Epidermal melanocyte (primary cell): ENCODE results near the gene PEX14.

Experiments
- DNase-seq: peaks from one replicate; pipeline ENCODE4 v3.0.0; 2011; ENCODE audit warnings: low spot score; ENCODE audit not compliant: insufficient read length

PEX14 gene

DNA sequence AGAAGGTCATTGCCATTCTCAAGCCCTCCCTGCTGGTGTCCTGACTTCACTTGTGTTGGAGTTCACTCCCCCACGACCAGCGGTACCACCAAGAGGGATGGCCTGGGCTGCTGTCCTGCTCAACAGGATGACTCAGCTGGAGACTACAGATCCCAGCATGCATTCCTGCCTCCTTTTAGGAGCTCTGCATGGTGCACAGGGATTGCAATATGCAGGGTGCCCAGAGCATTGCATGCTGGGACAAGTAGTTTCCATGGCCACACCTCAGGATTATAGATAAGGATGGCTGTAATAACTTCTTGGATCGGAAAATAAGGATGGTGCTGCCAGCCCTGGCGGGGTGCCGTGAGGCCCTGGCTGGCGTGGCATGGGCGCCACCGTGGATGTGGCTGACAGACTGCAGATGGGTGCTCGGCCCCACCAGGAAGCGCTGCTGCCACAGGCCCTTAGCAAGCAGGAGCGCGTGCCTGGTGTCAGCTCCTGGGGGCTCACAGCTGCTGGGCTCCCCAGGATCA is 171.7 kb downstream of the PEX14 start:
- no peak for DNase-seq

DNA sequence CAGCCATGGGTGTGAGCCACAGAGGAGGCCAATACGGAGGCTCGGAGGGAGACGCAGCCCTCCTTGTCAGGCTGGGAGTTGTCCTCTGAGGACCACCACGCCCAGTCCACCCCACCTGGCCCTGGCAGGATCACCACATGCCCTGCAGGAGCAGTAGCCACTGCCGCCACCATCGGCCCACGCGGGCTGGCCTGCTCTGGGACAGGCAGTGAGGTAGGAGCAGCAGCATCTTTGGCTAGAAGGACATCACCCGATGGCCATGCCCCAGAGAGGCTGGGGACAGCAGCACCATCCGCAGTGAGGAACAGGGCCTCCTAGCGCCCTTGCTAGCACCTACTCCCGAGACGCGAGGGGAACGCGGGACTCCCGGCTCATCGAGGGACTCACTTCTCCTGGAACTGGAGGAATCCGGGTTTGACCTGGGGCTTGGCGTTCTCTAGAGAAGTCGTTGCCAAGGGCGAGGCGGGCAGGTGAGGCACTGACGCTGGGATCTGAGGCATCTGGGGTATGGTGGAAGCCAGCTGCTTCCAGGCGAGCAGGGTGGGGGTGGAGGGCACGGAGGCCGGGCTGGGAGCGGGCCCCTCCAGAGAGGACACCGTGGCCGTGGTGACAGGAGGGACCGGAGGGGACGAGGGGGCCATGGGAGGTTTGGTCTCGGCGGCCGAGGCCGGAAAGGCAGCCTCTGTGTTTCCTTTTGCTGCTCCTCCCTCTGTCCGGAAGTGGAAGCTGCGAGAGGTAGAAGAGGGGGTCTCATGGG is 172.8 kb downstream of the PEX14 start:
- no peak for DNase-seq

DNA sequence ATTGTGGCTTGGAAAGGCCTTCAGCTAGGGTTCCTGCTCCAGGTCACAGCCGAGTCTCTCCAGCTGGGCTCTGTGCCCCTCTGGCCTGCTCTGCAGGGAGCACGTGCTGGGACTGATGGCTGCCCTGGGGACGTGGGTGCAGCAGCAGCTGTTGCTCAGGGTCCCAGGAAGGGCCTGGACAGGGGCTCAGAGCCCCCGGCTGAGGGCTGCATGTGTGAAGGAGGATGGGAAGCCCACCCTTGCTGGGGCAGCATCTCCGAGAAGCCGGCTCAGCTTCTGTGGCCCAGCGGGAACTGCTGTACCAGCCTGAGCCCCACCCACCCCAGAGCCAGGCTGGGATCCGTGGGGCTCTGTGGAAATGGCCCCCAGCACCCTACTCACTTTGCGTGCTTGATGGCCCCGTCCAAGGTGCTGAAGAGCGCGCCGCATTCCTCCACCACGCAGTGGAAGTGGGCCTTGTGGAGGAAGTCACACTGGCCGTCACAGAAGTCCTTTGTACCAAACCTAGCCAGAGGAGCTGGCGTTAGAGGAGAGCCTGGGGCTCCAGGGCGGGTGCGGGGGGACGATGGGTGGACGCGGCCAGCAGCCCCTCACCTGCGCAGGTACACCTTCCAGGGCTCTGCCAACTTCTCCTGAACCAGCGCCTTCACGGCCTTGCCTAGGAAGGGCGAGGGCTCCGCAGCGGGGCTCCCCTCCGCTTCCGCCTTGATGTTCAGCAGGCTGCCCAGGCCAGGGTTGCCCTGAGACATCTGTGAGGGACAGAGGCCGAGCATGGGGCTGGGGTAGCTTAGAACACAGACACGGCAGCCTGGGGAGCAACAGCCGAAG is 174.2 kb downstream of the PEX14 start:
- no peak for DNase-seq

DNA sequence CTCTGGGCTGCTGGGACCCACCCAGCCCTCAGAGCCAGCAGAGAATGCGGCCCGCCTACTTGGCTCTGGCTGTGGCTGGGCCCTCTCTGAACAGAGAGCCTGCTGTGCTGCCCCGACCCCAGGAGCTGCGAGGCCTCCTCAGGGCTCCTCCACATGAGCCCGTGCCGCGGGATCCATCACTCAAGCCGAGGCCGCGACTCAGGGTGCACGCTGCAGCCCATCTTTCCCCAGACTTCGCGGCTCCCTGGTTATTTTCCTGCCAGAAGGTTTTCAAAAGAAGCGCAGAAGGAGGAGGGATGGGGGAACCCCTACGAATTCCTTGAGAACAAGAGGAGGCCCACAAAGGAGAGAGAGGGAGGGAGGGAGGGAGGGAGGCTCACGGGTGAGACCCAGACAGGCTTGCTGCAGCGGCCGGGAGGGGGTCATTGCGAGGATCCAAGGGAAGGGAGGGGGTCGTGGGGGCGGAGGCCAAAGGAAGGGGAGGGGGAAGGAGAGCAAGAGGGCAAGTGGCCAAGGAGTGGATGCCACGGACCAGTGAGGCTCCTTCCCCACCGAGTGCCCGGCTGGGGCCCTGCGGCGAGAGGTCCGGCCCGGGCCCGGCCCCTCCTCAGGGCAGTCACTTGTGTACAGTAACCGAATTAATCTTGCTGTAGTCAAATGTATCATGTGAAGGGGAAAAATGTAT is 174.9 kb downstream of the PEX14 start:
- DNase-seq: no peak

DNA sequence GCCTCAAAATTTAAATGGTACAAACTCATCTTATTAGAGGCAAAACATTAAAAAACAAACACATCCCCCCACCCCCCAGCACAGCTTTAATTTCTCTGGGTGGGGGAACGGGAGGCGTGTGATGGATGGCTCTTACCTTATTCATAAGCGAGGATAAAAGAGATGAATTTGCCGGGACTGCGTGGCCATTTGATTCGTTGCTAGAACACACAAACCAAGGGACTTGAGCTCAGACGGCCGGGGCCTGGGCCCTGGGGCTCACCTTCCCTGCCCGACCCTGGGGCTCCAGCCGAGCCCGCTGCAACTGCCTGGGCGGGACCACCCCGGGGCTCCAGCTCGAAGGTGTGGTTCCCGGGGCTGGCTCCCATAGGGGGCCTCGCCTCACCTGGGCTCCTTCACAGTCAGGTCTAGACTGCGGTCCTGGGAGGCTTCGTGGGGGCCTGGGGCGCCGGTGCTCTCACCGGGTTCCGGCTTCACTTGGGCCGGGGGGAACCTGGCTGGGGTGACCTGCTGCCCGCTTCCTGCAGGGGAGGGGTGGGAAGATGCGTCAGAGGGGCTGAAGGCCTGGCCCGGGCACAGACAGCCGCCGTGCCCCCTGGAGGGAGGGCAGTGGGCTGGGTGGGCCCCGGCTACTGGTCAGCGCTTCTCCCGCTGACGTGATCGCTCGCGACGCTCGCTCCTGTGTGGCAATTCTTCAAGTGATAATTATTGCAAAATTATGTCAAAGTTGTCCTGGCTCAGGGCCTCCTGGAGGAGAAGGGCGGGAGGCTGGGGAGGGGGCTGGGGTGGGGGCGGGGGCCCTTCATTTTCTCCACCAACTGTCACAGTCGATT is 176.0 kb downstream of the PEX14 start:
- DNase-seq: no peak

DNA sequence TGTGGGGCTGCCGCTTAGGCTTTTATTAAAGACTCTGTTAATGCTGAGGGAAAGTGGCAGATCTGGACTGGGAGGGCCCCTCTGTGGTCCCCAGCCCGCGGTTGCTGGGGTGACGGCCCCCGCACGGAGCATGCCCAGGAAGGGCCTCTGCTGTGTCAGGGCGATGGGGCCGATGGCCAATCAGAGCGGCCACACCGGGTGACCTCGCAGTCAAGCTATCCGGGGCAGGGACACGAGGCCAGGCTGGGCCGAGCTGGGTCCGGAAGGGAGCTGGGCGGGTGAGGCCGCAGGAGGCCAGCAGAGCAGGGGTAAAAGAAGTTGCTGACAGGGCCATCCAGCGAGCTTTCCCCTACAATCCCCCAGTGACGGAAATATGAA is 176.6 kb downstream of the PEX14 start:
- no peak for DNase-seq

DNA sequence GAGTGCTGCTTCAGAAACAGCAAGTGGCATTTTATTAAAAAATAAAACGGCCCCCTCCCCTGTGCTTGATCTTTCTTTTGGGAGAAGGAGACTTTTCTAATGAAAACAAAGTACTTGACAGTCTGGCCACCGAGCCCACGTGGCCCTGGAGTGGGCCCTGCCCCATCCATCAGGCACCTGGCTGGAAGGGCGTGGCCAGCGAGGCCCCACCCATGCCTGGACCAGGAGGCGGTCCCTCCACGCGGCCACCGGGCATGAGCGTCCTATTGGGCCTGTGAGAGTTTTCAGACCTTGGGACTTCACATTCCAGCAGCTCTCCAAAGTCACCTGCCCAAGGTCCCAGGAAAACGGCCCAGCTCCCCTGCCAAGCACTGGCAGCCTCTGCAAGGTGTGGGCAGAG is 177.0 kb downstream of the PEX14 start:
- no peak for DNase-seq

DNA sequence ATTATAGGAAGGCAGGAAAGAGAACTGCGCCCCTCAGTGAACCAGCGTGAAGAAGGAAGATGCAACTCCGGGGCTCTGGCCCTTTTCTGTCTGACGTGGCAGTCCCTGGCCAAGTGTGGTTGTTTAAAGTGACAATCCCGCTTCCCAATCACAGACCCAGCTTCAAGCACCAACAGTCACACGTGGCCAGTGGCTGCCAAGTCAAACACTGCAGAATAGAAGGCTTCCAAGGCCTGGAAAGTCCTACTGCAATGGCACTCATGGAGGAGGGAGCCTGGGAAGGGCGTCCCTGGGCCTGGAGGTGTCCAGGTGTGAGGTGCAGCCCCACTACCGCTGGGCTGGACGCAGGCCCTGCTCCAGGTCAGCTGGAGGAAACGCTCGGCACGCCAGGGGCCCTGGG is 177.9 kb downstream of the PEX14 start:
- DNase-seq: no peak

DNA sequence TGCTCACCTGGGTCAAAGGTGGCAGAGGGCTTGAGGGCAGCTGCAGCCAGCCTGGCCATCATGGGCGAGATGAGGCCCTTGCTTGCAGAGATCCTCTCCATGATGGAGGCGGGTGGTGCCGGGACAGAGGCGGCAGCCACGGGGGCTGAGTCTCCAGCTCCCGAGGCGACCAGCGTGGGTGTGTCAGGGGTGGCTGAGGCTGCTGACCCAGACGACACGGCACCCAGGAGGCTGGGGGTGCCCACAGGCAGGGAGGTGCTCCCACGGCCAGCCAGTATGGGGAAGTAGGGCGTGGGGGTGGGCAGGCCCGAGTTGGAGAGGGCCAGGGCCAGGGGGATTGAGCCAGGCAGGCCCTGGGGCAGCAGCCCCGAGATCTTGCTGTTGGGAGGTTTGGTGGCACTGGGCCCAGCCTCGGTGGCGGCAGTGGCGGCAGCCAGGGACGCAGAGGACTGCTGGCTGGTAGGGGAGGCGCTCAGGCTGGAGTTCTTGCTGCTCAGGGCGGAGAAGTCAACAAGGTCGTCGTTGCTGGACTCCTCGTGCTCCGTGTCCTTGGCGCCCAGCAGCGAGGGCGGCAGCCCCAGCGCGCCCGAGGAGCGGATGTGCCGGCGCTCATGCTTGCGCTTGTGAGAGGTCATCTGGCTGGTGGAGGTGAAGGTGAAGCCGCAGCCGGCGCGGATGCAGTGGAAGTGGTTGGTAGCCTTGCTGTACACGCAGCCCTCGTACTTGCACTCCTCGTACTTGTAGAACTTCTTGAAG is 178.8 kb downstream of the PEX14 start:
- no peak for DNase-seq

DNA sequence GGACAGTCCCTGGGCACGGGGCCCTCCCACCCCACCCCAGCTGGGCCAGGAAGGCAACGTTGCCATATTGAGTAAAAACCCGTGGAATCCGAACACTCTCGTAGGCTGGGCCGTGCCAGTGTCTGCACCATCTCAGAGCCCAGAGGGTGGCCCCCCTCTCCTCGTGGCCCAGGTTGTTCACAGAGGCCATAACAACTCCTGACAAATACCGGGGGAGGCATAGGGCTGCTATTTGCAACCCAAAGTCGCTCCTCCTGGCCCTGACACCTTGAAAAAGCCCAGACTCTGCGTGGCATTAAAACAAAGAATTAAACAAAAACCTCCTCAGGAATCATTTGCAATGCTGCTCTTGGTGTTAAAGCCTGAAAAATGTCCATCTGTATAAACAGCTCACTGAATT is 180.3 kb downstream of the PEX14 start:
- no peak for DNase-seq

DNA sequence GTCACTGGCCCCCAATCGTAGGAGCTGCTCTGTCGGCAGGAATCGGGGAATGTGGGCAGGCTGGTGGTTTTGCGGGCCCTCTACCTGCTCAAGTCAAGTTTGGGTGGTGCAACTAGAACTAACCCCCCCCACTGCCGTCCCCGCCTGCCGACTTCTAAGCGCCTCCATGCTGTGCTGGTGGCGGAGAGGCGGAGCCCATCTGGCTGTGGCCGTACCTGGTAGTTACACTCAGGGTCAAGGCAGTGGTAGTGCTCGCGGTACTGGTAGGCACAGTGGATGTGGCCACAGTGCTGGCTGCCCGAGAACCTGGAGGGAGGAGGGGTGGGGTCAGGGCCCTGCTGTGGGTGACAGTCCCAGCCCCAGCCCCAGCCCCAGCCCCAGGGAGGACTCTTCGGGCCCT is 181.7 kb downstream of the PEX14 start:
- DNase-seq: no peak

DNA sequence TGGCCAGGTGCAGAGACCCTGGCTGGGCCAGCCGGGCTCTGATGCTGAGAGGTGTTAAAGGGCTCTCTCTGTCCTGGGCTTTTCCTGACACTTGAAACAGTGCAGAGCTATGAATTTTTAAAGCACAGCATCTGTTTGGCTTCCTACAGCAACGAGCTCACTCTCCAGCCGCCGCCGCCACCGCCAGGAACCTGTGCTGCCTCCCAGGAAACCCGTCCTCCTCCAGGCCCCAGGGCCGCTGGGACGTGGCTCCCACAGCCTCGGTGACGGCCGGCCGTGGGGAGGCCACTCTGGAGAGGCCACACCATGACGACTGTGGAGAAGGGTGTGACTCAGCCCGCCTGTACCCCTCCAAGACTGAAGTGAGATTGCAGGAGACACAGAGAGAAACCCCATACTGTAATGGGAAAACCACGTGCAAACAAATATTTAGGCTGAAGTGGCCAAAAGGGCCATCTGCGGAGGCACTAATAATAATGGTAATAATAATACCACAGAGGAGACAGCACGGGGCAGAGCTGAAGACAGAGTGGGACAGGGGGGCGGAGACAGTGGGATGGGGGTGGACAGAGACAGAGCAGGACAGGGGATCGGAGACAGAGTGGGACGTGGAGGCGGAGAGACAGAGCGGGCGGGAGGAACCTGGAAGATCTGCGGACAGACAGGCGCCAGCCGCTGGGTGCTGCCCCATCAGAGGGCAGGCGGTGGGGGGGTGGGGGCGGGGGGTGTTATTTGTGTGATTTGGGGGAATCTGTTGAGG is 182.5 kb downstream of the PEX14 start:
- DNase-seq: no peak

DNA sequence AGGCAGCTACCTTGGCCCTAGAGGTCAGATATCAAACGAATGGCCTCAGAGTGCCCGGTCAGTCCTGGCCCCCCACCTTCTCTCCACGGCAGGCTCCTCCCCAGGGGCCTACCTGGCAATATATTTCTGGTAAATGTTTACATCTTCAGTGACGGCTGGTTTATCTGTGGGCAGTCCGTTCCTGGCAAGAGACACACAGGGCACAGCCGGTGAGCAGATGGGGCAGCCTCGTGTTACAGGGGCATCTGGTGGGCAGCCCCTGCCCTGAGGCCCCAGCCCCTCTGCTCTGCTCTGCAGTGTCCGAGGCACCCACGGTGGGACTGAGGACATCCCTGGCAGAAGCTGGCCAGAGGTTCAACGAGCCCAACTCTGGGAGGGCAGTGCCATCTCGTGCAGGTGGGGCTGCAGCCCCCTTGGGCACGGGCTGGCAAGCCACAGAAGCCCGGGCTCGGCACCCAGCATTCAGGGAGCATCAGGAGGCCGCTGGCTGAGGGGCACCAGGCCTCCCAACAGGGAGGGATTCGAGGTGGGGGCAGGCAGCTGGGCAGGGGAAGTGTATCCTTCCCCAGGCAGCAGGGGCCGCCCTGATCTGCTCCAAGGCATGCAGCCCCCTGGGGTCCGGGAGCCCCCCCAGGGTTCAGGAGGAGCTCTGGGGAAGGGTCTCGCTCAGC is 183.8 kb downstream of the PEX14 start:
- no peak for DNase-seq

DNA sequence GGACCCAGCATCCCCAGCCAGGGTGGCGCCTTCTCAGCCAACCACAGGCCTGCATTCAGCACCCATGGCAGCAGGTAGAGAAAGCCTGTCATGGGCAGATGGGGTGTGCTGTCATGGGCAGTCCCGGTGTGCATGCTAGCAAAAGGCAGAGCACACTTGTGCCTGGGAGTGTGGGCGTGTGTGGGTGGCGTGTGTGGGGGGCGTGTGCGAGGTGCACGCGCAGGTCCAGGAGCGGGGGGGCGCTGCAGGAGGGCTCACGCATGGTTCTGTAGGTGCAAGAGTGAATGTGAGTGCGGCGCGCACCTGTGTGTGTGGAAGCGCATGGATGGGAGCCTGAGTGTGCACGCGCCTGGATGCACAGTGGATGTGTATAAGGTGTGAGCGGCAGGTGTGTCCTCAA is 184.5 kb downstream of the PEX14 start:
- no peak for DNase-seq

DNA sequence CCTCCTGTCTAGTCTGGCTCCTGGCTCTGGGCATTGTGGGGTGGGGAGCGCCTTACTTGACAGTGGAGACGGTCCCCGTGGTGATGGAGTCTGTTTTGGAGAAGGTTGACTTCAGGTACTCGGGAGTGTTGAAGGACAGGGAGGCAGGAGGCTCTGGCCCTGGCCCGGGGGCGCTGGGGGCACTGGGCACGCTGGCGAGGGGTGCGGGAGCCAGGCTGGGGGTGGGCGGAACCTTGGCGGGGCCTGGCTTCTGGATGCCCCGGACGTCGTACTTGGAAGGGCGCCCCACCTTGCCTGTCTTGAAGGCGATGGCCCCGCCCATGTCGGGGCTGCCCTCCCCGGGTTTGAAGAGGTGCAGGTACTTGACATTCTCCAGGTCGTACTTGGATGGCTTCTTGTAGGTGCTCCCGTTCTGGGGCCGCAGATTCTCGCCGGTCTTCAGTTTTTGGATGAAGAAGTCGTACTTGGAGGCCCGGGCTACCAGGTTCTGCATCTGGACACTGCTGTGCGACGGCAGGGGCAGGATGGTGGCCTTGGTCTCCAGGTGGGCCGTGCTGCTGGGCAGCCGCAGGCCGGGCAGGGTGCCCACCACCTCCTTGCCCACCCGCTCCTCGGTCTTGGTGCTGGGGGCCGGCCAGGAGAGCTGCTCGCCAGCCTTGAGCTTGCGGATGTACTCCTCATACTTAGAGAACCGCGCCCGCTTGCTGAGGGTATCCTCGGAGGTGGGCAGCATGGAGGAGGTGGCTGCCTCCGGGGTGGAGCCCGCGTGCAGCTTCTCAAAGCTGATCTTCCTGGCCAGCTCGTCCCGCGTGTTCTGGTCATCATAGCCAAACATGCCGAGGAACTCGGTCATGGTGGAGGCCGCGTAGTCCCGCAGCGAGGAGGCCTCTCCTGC is 185.1 kb downstream of the PEX14 start:
- no peak for DNase-seq

DNA sequence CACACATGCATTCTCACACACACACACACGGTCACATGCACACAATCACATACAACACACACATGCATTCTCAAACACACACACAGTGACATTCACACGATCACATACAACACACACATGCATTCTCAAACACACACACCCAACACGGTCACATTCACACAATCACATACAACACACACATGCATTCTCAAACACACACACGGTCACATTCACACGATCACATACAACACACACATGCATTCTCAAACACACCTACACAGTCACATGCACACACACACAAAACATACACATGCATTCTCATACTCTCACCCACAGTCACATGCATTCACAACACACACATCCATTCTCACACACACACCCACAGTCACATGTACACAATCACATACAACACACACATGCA is 186.7 kb downstream of the PEX14 start:
- no peak for DNase-seq

DNA sequence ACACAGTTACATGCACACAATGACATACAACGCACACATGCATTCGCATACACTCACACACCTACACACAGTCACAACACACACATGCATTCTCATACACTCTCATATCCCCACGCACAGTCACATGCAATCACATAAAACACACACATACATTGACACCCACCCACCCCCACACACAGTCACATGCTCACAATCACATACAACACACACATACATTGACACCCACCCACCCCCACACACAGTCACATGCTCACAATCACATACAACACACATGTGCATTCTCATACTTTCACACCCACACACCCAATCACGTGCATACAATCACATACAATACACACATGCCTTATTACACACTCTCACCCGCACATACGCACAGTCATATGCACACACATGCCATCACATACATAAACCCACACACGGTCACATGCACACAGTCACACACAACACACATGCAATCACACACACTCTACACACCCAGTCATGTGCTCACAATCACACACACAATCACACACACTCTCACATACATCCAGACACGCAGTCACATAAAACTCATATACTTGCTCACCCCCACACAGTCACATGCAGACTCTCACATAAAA is 187.4 kb downstream of the PEX14 start:
- no peak for DNase-seq
